ENCODE measurements around the gene SLC22A12.

- TF ChIP-seq CTCF (IDR thresholded peaks at IDR 0.05; ENCODE audit: insufficient read depth, low read depth, low read length) (no peak), EZH2 (IDR thresholded peaks at IDR 0.05; ENCODE audit: insufficient read depth, low read length) (peak; percentile 98)
These were observed 51.8 kb downstream of the SLC22A12 start for GRCh38 chr11:64642871-64643255.
